Colonic mucosa (tissue), 4 donors: ENCODE results near the gene MORN5. TPM values are rescaled to one million over a fixed set of nuclear protein-coding genes. Genes with fewer than 3 reads are reported as not detected.
A peak's percentile ranks its signal among the peaks of the same experiment; 100 is the strongest.

Experiments used
- DNase-seq: peaks from one replicate; pipeline ENCODE4 v3.0.0-alpha.2; 2020
- H3K27ac ChIP-seq: fragments of 200-600 bp; one replicate; pipeline ENCODE4 v1.8.0; 2021
- H3K27me3 ChIP-seq: fragments of 200-600 bp; one replicate; pipeline ENCODE4 v1.8.0; 2021
- H3K36me3 ChIP-seq: fragments of 200-600 bp; one replicate; pipeline ENCODE4 v1.8.0; 2021
- H3K4me1 ChIP-seq: fragments of 200-600 bp; one replicate; pipeline ENCODE4 v1.8.0; 2021; ENCODE audit warnings: mild to moderate bottlenecking
- H3K4me3 ChIP-seq: fragments of 200-600 bp; one replicate; pipeline ENCODE4 v1.8.0; 2021
- H3K9ac ChIP-seq, 2 donors: one replicate each; pipeline ENCODE4 v1.7.0; 2013; ENCODE audit warnings: control low read depth in 2 of 2, low read depth in 2 of 2, low read length in 2 of 2
- H3K9me3 ChIP-seq: fragments of 200-600 bp; one replicate; pipeline ENCODE4 v1.8.0; 2021
- intact Hi-C: fragments of 100-400 bp; cut with DNase I; formaldehyde crosslinking; loops from one replicate; pipeline ENCODE4 v1.14.1; 2022
- total RNA-seq, 2 donors: library from RNA; stranded (reverse); fragmentation: NEBNext Ultra II Directional in 1 of 2; extraction: Animal tissue kit (Norgen Biotek cat#: 25700) in 1 of 2; gene quantifications; one replicate each; pipeline ENCODE4 v1.2.1, GENCODE V29; 2021
- TF ChIP-seq, protein P1 (sequence below): fragments of 200-600 bp; IDR thresholded peaks from one replicate; pipeline ENCODE4 v1.8.0; 2022; ENCODE audit warnings: antibody characterized with exemption, mild to moderate bottlenecking
- donor health status: healthy.
- donor health status: DM: no; HTN: no; CAD: no.
- donor health status: DM: no; HTN: no; CAD: no.

Gene MORN5
- total RNA-seq, 2 donors from 2014 or later, result 7.0 TPM; not detected in 1

DNA sequence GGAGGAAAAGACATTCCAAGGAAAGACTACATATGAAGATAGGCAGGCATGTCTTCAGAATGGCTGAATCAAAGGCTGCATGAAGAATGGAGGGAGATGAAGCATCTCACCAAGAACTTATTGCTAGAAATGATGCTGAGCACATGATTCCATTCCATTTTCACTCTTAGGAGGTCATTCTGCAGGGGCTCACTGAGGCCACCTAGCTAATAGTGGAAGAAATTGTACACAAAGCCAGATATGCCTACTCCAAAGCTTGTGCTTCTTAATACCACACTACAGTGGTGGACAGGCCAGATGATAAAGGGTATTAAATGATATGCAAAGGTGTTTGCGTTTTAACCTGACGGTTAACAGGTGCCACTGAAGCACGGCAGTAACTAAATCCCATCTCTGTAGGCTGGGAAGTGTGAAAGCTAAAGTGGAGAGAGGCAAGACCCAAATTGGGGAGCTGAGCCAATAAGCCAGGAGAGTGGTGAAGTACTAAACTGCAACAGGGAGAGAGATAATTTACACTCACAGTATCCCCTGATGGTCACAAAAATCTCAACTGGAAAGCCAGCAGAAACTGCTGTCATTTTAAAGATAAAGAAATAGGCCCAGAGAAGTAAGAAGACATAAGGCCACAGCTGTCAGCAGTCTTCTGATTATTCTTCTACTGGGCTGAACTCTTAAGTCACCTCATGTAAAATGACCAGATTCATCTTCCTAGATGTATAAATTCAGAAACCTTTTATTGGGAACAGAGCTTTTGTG is 14.7 kb upstream of the MORN5 start:
- Histone ChIP-seq H3K9ac (no peak overlapping the region), H3K9me3 (no peaks in the 10 kb centered on the region), H3K4me3 (no peak overlapping the region), H3K27ac (no peak overlapping the region), H3K27me3 (no peaks in the 10 kb centered on the region), H3K4me1 (no peaks in the 10 kb centered on the region), H3K36me3 (no peaks in the 10 kb centered on the region)
- intact Hi-C loops, result no loop called here
- DNase-seq, result no peak
- TF ChIP-seq, protein P1, sequence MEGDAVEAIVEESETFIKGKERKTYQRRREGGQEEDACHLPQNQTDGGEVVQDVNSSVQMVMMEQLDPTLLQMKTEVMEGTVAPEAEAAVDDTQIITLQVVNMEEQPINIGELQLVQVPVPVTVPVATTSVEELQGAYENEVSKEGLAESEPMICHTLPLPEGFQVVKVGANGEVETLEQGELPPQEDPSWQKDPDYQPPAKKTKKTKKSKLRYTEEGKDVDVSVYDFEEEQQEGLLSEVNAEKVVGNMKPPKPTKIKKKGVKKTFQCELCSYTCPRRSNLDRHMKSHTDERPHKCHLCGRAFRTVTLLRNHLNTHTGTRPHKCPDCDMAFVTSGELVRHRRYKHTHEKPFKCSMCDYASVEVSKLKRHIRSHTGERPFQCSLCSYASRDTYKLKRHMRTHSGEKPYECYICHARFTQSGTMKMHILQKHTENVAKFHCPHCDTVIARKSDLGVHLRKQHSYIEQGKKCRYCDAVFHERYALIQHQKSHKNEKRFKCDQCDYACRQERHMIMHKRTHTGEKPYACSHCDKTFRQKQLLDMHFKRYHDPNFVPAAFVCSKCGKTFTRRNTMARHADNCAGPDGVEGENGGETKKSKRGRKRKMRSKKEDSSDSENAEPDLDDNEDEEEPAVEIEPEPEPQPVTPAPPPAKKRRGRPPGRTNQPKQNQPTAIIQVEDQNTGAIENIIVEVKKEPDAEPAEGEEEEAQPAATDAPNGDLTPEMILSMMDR, result no peak

DNA sequence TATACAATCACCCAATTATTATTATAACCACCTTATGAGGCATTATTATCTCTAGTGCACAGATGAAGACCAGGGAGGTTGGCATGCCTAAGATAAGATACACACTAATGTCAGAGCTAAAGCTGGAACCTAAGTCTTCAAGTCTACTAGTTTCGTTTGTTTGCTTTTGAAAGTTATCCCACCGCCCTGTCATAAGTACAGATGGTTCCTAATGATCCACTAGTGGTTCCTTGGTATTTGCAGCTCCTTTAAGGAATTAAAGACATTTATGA is 14.2 kb upstream of the MORN5 start:
- intact Hi-C loops, result no loop called here
- no peak overlapping the region for H3K9ac ChIP-seq
- TF ChIP-seq, protein P1, result no peak

DNA sequence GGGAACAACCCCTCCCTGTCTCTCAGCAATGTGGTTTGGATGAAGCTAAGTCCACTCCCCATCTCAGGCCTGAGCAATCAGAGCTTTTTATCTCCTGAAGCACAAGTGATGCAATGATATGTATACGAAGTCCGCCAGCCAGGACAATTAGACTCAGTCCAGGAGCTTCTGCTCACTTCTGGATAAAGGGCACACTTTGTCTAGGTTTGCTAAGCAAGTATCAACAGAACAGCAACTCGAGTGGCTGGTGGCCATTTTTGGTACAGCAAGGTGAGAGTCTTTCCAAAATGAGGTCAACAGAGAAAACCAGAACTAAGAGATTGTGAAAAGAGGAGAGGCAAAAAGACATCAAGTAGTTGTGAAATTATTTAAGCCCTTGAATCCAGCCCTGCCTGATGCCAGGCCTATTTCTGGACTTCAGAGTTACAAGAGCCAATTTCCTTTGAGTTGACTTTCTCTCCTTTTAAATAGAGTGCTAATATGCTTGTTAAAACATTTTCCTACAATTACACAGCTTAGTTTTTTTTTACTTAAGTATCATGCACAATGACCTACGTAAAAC is 8.4 kb upstream of the MORN5 start:
- TF ChIP-seq, protein P1, result no peak
- intact Hi-C loops, result no loop called here
- Histone ChIP-seq H3K9ac (no peak overlapping the region), H3K27ac (no peak overlapping the region), H3K4me1 (no peaks in the 10 kb centered on the region), H3K9me3 (no peaks in the 10 kb centered on the region), H3K27me3 (no peaks in the 10 kb centered on the region), H3K4me3 (no peak overlapping the region), H3K36me3 (no peaks in the 10 kb centered on the region)
- no peak for DNase-seq

More for the DNA sequence above, 14.2 kb upstream of the MORN5 start:
- no peaks in the 10 kb centered on the region for H3K4me1 ChIP-seq
- no peak overlapping the region for H3K27ac ChIP-seq
- DNase-seq, result no peak
- no peaks in the 10 kb centered on the region for H3K36me3 ChIP-seq
- H3K9me3 ChIP-seq, result no peaks in the 10 kb centered on the region
- H3K4me3 ChIP-seq, result no peak overlapping the region
- no peaks in the 10 kb centered on the region for H3K27me3 ChIP-seq

DNA sequence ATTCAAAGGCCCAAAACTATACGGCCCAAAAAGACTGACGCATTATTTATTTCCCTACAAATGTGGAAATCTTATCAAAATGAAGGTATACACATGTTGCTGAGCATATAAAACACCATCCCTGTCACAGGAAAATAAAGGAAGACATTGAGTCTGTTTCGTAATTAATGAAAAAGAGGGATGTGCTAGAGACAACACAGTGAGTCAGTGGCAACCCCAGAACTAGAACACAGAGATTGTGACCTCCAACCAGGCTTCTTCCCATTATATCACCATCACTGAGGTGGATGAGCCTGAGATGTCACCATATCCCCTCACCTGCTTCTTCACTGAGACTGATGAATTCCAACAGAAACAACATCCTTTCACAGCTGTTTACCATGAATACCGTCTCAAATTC is 3.9 kb upstream of the MORN5 start:
- no peaks in the 10 kb centered on the region for H3K9me3 ChIP-seq
- H3K27me3 ChIP-seq, result no peaks in the 10 kb centered on the region
- TF ChIP-seq, protein P1, result no peak
- H3K4me3 ChIP-seq, result no peak overlapping the region
- intact Hi-C loops, result no loop called here
- no peaks in the 10 kb centered on the region for H3K36me3 ChIP-seq
- no peak overlapping the region for H3K9ac ChIP-seq
- no peak overlapping the region for H3K27ac ChIP-seq
- peaks cover 3% of the 10 kb centered on the region for H3K4me1 ChIP-seq
- DNase-seq, result no peak

DNA sequence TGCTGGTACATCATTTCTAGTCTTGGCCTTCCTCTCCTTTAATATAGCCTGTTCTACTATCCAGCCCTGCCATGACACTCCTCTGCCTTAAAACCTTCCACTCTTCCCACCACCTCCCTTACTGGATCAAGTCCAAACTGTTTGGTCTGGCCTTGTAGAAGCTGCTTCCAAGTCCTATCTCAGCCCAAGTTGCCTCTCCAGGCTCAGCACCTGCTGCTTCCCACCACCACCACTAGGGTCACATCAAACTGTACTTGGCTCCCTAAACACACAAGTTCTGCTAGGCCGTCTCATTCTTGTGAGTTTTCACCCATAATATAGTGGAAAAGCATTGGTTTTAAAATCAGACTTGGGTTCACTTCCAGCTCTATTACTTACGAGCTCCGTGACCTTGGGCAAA is 1.5 kb upstream of the MORN5 start:
- TF ChIP-seq, protein P1, result peak; percentile 40
- intact Hi-C loops, result no loop called here
- no peak overlapping the region for H3K9ac ChIP-seq
- H3K27ac ChIP-seq, result no peak overlapping the region
- H3K4me1 ChIP-seq, result peaks cover 3% of the 10 kb centered on the region
- no peak overlapping the region for H3K4me3 ChIP-seq
- no peaks in the 10 kb centered on the region for H3K36me3 ChIP-seq
- H3K9me3 ChIP-seq, result no peaks in the 10 kb centered on the region
- peak; percentile 21 for DNase-seq
- H3K27me3 ChIP-seq, result no peaks in the 10 kb centered on the region
